ENCODE measurements around the gene CHTF18.

The CHTF18 gene

GRCh38 chr16:794091-794822 lies 5.8 kb downstream of the CHTF18 start:
- no peak for DNase-seq (ENCODE audit: low read depth)

DNA sequence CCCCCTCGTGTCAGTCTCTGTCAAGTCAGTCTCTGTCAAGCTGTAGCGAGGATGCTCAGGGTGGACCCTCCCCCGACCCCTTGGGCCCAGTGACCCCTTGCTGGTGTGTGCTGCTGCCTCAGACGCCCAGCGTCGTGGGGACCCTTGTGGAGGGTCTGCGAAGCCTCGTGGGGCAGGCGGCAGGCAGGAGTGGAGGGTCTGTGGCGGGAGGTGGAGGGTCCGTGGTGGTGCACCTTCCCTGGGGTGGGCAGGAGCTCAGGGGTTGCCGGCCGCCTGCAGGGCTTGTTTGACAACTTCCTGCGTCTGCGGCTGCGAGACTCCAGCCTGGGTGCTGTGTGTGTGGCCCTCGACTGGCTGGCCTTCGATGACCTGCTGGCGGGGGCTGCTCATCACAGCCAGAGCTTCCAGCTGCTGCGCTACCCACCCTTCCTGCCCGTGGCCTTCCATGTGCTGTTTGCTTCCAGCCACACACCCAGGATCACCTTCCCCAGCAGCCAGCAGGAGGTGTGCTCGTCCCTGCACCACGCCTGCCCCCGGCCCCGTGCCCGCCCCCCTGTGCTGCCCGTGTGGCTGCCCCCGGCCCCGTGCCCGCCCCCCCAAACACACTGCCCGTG lies 6.5 kb downstream of the CHTF18 start:
- no peak for DNase-seq (ENCODE audit: low read depth)

DNA sequence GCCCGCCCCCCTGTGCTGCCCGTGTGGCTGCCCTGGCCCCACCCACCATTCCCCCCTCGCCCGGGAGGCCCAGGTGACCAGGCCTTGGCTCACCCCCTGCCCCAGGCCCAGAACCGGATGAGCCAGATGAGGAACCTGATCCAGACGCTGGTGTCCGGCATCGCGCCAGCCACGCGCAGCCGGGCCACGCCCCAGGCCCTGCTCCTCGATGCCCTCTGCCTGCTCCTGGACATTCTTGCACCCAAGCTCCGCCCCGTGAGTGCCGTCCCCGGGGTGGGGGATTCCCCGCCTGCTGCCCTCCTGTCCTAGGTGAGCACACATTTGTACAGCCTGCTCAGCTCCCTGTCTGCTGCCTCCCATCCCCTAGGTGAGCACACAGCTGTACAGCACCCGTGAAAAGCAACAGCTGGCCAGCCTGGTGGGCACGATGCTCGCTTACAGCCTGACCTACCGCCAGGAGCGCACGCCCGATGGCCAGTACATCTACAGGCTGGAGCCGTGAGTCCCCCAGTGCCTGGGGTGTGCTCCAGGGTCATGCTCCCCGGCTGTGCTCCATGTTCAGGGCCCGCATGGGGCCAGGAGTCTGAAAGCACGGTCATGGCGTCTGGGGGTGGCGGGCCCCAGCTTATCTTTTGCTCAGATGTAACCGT lies 7.3 kb downstream of the CHTF18 start:
- DNase-seq (ENCODE audit: low read depth) = no peak

DNA sequence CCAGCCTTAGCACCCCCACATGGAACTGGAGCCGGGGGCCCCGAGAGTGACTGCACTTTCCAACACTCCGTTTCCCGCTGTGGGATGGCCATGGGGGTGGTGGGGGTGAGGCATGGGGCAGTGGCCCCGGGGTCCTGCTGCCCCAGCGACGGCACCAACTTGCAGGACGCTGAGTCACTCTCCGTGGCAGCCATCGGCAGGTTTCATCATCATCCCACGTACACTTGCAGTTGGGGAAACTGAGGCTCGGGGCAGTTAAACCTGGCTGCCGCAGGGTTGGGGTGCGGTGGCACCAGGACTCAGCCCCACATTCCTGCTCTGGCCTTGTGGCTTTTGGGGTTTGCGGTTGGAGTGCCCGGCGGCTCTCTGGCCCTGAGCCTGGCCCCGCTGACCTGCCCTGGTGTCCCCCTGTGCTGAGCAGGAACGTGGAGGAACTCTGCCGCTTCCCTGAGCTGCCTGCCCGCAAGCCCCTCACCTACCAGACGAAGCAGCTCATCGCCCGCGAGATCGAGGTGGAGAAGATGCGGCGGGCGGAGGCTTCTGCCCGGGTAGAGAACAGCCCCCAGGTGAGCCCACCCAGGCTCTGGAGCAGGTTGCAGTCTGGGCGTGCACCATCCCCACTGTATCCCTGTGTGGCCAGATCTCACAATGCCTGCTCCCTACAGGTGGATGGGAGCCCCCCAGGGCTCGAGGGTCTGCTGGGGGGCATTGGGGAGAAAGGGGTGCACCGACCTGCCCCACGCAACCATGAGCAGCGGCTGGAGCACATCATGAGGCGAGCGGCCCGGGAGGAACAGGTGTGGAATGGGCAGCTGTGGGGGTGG lies 8.1 kb downstream of the CHTF18 start:
- no peak for DNase-seq (ENCODE audit: low read depth)

GRCh38 chr16:797120-797420 lies 8.7 kb downstream of the CHTF18 start:
- no peak for DNase-seq (ENCODE audit: low read depth)

GRCh38 chr16:797686-798085 lies 9.3 kb downstream of the CHTF18 start:
- DNase-seq (ENCODE audit: low read depth) = no peak

GRCh38 chr16:798666-799065 lies 10.2 kb downstream of the CHTF18 start:
- DNase-seq (ENCODE audit: low read depth) = no peak

GRCh38 chr16:799111-799947 lies 10.9 kb downstream of the CHTF18 start:
- DNase-seq (ENCODE audit: low read depth) = no peak

DNA sequence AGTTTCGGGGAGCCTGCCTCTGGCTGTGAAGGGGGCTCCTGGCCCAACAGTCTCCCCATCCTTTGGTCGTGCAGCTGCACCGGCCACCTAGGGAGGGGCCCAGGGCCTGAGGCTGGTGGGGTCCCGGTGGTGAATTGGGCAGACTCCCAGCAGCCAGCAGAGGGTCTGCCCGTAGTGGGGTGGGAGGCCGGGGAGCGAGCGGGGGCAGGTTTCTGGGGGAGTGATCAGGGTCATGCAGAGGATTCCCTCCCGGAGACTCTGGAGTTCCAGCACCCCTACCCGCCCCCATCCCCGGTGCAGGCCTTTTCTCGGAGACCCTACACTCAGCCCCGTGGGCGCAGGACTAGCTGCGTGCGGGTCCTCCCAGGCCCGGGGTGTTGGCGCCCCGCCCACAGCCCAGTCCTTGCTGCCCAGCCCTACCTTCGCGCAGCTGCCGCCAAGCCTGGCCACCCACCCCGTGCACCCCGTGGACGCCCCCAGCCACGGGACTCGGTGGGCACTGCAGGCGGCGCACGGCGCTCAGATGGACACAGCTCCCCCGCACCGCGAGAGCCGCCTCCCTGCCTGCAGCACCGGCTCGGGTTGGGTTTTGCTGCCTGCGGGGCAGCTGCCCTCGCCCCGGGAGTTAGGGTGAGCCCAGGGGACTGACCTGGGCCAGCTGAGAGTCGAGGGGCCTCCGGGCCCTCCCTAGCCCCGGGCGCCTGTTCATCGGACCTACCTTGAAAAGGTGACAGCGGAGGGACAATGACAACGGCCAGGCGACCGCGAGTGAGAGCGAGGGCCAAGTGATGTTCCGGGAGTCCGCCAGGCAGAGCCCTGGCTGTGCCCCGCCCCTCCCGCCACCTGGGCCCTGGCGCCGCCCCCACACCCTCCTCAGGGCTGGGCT lies 11.8 kb downstream of the CHTF18 start, which contains the start of gene GNG13:
GNG13 (minus strand) TSS at position 787 of the 886 bp plus-strand sequence. CDS start 1,657 bp downstream, outside the sequence.
- no peak for DNase-seq (ENCODE audit: low read depth)

- no peak for DNase-seq (ENCODE audit: low read depth)
Observed at GRCh38 chr16:800834-801511, 12.6 kb downstream of the CHTF18 start.

DNA sequence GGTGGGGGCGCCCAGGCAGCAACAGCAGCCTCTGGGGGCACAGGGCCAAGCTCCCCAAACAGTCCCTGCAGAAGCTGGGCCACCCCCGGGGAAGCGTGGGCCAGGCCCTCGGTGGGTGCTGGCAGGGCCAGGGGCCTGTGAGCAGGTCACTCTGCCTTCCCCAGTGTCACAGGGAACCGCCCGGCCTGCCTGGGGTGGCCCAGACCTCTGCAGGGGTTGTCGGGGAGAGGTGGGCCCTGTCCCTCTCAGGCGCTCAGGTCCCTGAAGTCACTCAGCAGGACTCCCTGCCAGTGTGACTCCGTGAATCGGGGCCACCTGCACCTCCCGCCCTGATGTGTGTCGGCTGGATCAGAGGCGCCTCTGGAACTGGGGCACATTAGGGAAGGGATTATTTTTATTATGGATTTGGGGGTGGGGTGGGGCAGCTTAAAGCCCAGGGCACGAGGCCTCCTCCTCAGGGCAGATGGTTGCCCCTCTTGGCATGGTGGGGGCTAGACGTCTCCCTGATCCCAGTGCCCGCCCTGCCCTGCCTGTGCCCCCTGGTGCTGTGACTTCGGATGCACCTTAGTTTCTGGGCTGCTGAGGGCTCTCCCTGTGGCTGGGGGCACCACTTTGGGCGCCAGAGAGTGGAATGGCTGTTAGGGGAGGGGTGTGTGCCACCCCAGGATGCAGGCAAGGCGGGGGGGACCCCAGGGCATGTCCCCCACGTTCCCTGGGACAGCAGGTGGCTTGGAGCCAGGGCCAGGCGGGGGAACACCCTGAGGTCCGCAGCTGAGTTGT lies 13.4 kb downstream of the CHTF18 start:
- no peak for DNase-seq (ENCODE audit: low read depth)

GRCh38 chr16:802461-802860 lies 14.0 kb downstream of the CHTF18 start:
- DNase-seq (ENCODE audit: low read depth) = no peak

GRCh38 chr16:802914-803753 lies 14.7 kb downstream of the CHTF18 start:
- DNase-seq (ENCODE audit: low read depth) = no peak

DNA sequence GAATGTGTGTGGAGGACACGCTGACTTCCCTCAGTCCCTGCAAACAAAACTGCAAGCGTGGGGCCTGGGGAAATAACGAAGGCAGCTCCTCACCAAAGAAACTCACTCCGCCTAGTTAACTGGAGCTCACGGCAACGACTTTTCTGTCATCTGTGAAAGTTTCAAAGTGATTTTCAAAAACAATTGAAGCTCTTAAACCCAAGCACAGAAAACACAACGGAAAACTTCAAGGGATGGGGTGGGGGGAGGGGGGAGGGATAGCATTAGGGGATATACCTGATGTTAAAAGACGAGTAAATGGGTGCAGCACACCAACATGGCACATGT lies 15.3 kb downstream of the CHTF18 start:
- DNase-seq (ENCODE audit: low read depth) = no peak

GRCh38 chr16:804193-805048 lies 16.0 kb downstream of the CHTF18 start:
- no peak for DNase-seq (ENCODE audit: low read depth)

GRCh38 chr16:805474-805873 lies 17.1 kb downstream of the CHTF18 start:
- DNase-seq (ENCODE audit: low read depth) = no peak

DNA sequence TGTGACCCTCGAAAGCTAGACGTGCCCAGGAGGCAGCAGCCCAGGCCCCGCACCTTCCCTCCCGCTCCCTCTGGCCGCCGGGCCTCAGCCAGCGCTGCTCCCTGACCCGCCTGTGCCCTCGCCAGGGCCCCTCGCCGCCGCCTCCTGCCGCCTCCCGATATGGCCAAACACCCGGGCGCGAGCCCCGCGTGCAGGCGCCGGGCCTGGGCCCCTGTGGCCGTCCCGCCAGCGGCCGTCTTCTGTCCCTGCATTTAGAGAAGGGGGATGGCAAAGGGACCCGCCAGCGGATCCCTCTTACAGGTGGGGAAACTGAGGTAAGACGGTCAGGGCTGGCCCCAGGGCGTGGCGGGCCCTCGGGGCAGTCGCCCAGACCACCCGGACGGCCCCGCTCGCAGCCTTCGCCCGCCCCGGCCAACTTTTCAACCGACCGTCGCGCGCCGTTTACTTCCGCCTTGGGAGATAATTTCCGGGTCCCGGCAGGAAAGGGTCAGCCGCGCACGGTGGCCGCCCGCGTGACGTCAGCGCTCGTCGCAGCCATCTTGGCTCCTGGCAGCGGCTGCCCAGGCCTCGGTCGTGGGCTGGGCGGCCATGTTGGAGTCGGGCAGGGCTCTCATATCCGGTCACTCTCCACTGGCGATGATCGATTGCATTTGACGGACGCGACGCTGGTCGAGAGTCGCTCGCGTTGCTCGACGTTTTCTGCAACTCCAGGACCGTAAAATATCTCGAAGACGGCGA lies 19.1 kb downstream of the CHTF18 start:
- peak; percentile 86 for DNase-seq (ENCODE audit: low read depth)
